Activated T-cell treated with anti-CD3 and anti-CD28 coated beads, Interleukin-2, amount 50 U/mL, for 1 hour (primary cell): ENCODE data around the gene PDE7B.

Experiments
- DNase-seq: peaks from one replicate; pipeline ENCODE4 v3.0.0-alpha.2; 2020

Gene PDE7B

GRCh38 chr6:135891710-135892109, 40.2 kb downstream of the PDE7B start:
- no peak for DNase-seq

GRCh38 chr6:135895231-135895911, 43.9 kb downstream of the PDE7B start:
- DNase-seq, result no peak

- DNase-seq, result no peak
Measured at GRCh38 chr6:135897087-135897486, 45.6 kb downstream of the PDE7B start.

GRCh38 chr6:135901774-135902524, 50.4 kb downstream of the PDE7B start:
- DNase-seq, result no peak

- DNase-seq, result no peak
Measured at GRCh38 chr6:135902756-135903331, 51.3 kb downstream of the PDE7B start.

- no peak for DNase-seq
Measured at GRCh38 chr6:135904666-135905065, 53.2 kb downstream of the PDE7B start.

- no peak for DNase-seq
Measured at GRCh38 chr6:135905604-135906300, 54.3 kb downstream of the PDE7B start.

- DNase-seq, result no peak
Measured at GRCh38 chr6:135906542-135906941, 55.0 kb downstream of the PDE7B start.

GRCh38 chr6:135906972-135907465, 55.5 kb downstream of the PDE7B start:
- DNase-seq, result no peak

- DNase-seq, result peak; percentile 40
Measured at GRCh38 chr6:135909737-135910387, 58.4 kb downstream of the PDE7B start.

GRCh38 chr6:135910790-135911618, 59.5 kb downstream of the PDE7B start:
- DNase-seq, result no peak

GRCh38 chr6:135913785-135914184, 62.3 kb downstream of the PDE7B start:
- no peak for DNase-seq

GRCh38 chr6:135919026-135919425, 67.5 kb downstream of the PDE7B start:
- no peak for DNase-seq

- no peak for DNase-seq
Measured at GRCh38 chr6:135920689-135921088, 69.2 kb downstream of the PDE7B start.

- no peak for DNase-seq
Measured at GRCh38 chr6:135921188-135921587, 69.7 kb downstream of the PDE7B start.

GRCh38 chr6:135922174-135922573, 70.7 kb downstream of the PDE7B start:
- DNase-seq, result no peak

- DNase-seq, result no peak
Measured at GRCh38 chr6:135922746-135923145, 71.2 kb downstream of the PDE7B start.

- DNase-seq, result no peak
Measured at GRCh38 chr6:135932651-135933050, 81.2 kb downstream of the PDE7B start.

- DNase-seq, result no peak
Measured at GRCh38 chr6:135935941-135936601, 84.6 kb downstream of the PDE7B start.

GRCh38 chr6:135936606-135937005, 85.1 kb downstream of the PDE7B start:
- no peak for DNase-seq

GRCh38 chr6:135937106-135937505, 85.6 kb downstream of the PDE7B start:
- DNase-seq, result no peak
